K562 (cell line): ENCODE measurements around the gene HOXA7. TPM values are rescaled to one million over a fixed set of nuclear protein-coding genes. Genes with fewer than 3 reads are reported as not detected.

Experiments
- ATAC-seq: fragments of 200-7000 bp; cut with Tn5 transposase; 3 replicates; pipeline ENCODE4 v1.9.1; 2020; ENCODE audit warnings: moderate library complexity
- BruUV-seq: library from RNA; stranded (reverse); fragments of 400-500 nt; replicated peaks from 2 replicates; lab custom pipeline; 2021; lab: Mats Ljungman, UMichigan
- CTCF ChIA-PET: fragments of 300-600 bp; formaldehyde crosslinking; extraction: SDS; loops from one replicate; lab custom pipeline; 2021; ENCODE audit warnings: low intra/inter-chr PET ratio; lab: Yijun Ruan, JAX
- POLR2A ChIA-PET: fragments of 300-600, 350-650 bp; sonication (Branson Sonifier 250); formaldehyde crosslinking; extraction: SDS; loops from one replicate; lab custom pipeline; 2021; ENCODE audit warnings: antibody characterized with exemption, inconsistent platforms; lab: Yijun Ruan, JAX
- DNase-seq, 4 experiments: peaks; one replicate each; pipeline versions ENCODE4 v3.0.0 to v3.0.0-alpha.2; 2011 to 2018; ENCODE audit warnings: low spot score in 3 of 4, mixed read lengths in 3 of 4; ENCODE audit errors: extremely low read depth in 1 of 4
- FAIRE-seq: peaks from 2 replicates; lab custom pipeline; 2011; peaks lifted over from hg19 to GRCh38; lab: Jason Lieb, UNC
- H2AFZ ChIP-seq: 2 replicates; pipeline ENCODE4 v1.6.0; 2011; ENCODE audit warnings: low read depth, low read length, control low read depth, inconsistent platforms
- H3K27ac ChIP-seq: fragments of 200-600 bp; 3 replicates; pipeline ENCODE4 v1.8.0; 2011; ENCODE audit warnings: low read depth, mild to moderate bottlenecking, control low read depth, inconsistent platforms, low read length, moderate library complexity, mixed read lengths; ENCODE audit errors: extremely low read depth
- H3K27me3 ChIP-seq, 2 experiments: fragments of 300-600 bp in 1 of 2; 2 replicates in 1 of 2; 3 replicates in 1 of 2; pipeline versions ENCODE4 v1.6.0 to v1.8.0; 2011; ENCODE audit warnings: inconsistent platforms in 2 of 2, low read length in 2 of 2, mild to moderate bottlenecking in 1 of 2, mixed read lengths in 1 of 2, moderate library complexity in 1 of 2; ENCODE audit not compliant: control insufficient read depth in 2 of 2, insufficient read depth in 2 of 2
- H3K36me3 ChIP-seq: fragments of 300-600 bp; 3 replicates; pipeline ENCODE4 v1.8.0; 2011; ENCODE audit warnings: mild to moderate bottlenecking, low read length, inconsistent platforms; ENCODE audit not compliant: control insufficient read depth, insufficient read depth
- H3K4me1 ChIP-seq, 2 experiments: fragments of 200-600 bp in 1 of 2; replicated peaks in 1 of 2; 2 replicates in 1 of 2; 3 replicates in 1 of 2; pipeline versions ENCODE4 v1.5.1 to v1.8.0; 2011; ENCODE audit warnings: inconsistent platforms in 2 of 2, low read length in 2 of 2, mild to moderate bottlenecking in 1 of 2, mixed read lengths in 1 of 2, moderate library complexity in 1 of 2; ENCODE audit not compliant: control insufficient read depth in 2 of 2, insufficient read depth in 2 of 2
- H3K4me2 ChIP-seq: 2 replicates; pipeline ENCODE4 v1.6.1; 2011; ENCODE audit warnings: low read length, control low read depth, inconsistent platforms, mixed read lengths; ENCODE audit not compliant: insufficient read depth
- H3K4me3 ChIP-seq: fragments of 200-600 bp; sonication (generic), shearing (Covaris generic); 2 replicates; pipeline ENCODE4 v1.5.1; 2016; ENCODE audit warnings: control low read depth, inconsistent platforms
- H3K79me2 ChIP-seq: fragments of 200-600 bp; 3 replicates; pipeline ENCODE4 v1.8.0; 2011; ENCODE audit warnings: low read length, inconsistent platforms; ENCODE audit not compliant: control insufficient read depth, insufficient read depth
- H3K9ac ChIP-seq, 2 experiments: 2 replicates each; pipeline versions ENCODE4 v1.6.0 to v1.6.1; 2011; ENCODE audit warnings: low read depth in 2 of 2, low read length in 2 of 2, control low read depth in 1 of 2, inconsistent platforms in 1 of 2, mild to moderate bottlenecking in 1 of 2, mixed read lengths in 1 of 2; ENCODE audit not compliant: insufficient read depth in 1 of 2
- H3K9me1 ChIP-seq: one replicate; pipeline ENCODE4 v1.6.0; 2011; ENCODE audit warnings: inconsistent platforms, mild to moderate bottlenecking, low read length, moderate library complexity; ENCODE audit not compliant: control insufficient read depth, insufficient read depth
- H3K9me3 ChIP-seq: replicated peaks from 2 replicates; pipeline ENCODE4 v1.5.1; 2011; ENCODE audit warnings: low read depth, low read length, inconsistent platforms; ENCODE audit not compliant: control insufficient read depth, insufficient read depth
- H4K20me1 ChIP-seq: replicated peaks from 2 replicates; pipeline ENCODE4 v1.6.1; 2011; ENCODE audit warnings: low read length, inconsistent platforms, mixed read lengths; ENCODE audit not compliant: control insufficient read depth, insufficient read depth
- CREB5 ChIP-seq: fragments of 250-450 bp; sonication (Bioruptor Pico); IDR thresholded peaks from 2 replicates; pipeline ENCODE4 v1.5.0; 2020; ENCODE audit warnings: mild to moderate bottlenecking
- FIP1L1 ChIP-seq: fragments of 200-400 bp; formaldehyde crosslinking; IDR thresholded peaks from 2 replicates; pipeline ENCODE4 v1.6.1; 2018; ENCODE audit warnings: mild to moderate bottlenecking, low read depth, low read length; ENCODE audit not compliant: poor library complexity, severe bottlenecking
- NEUROD1 ChIP-seq: fragments of 150-350 bp; IDR thresholded peaks from 2 replicates; pipeline ENCODE4 v1.6.1; 2014; ENCODE audit warnings: borderline replicate concordance, low read length, low read depth; ENCODE audit not compliant: partially characterized antibody
- NRF1 ChIP-seq, 2 experiments: fragments of 450-650 bp; IDR thresholded peaks in 1 of 2; conservative IDR thresholded peaks in 1 of 2; 2 replicates each; pipeline ENCODE4 v1.6.1; 2014; ENCODE audit warnings: mild to moderate bottlenecking in 2 of 2
- U2AF1 ChIP-seq: fragments of 200-400 bp; formaldehyde crosslinking; optimal IDR thresholded peaks from 2 replicates; pipeline ENCODE3; 2017; ENCODE audit warnings: mild to moderate bottlenecking, low read depth, low read length, moderate library complexity
- WGBS: fragments of 100-300 bp; shearing (Covaris generic); methylation state at CpG from one replicate; pipeline ENCODE4 v1.1.6; 2016; ENCODE audit warnings: low coverage, mixed read lengths; ENCODE audit not compliant: insufficient coverage; ENCODE audit errors: missing lambda C conversion rate; 5-methylcytosine and 5-hydroxymethylcytosine counted together
- in situ Hi-C: fragments of 300-500 bp; cut with MboI; formaldehyde crosslinking; loops from 4 replicates; pipeline ENCODE4 v1.15.0; 2018; ENCODE audit warnings: inconsistent platforms, mixed read lengths
- intact Hi-C: fragments of 100-400 bp; cut with micrococcal nuclease; formaldehyde crosslinking; loops from 2 replicates; pipeline ENCODE4 v1.14.2; 2022
- polyA plus RNA-seq, 8 experiments: library from polyadenylated mRNA; depleted of rRNA in 4 of 8; stranded (reverse) in 5 of 8; unstranded in 3 of 8; fragments of >200 nt; fragmentation: Nextera tagmentation in 2 of 8; fragmentation: Illumina TruSeq in 1 of 8; extraction: Ambion mirVana in 2 of 8; extraction: Trizol in 1 of 8; gene quantifications; 2 replicates each; pipeline versions ENCODE4 v1.2.1 to v1.2.3, GENCODE V29; 2011 to 2014; ENCODE audit warnings: inconsistent platforms in 1 of 8, missing spikeins in 1 of 8
- total RNA-seq, 7 experiments: library from RNA; depleted of rRNA in 6 of 7; stranded (reverse); fragments of >200 nt in 6 of 7; fragmentation: Illumina TruSeq in 2 of 7; extraction: Trizol in 2 of 7; gene quantifications; 2 replicates each; pipeline versions ENCODE4 v1.2.1 to v1.2.3, GENCODE V29; 2011 to 2021; ENCODE audit warnings: low replicate concordance in 1 of 7

The HOXA7 gene
- total and polyA plus RNA-seq, 9 of the 15 experiments (the other 6 are each of a cell fraction or from before 2014, with no cell fraction given): not detected

DNA sequence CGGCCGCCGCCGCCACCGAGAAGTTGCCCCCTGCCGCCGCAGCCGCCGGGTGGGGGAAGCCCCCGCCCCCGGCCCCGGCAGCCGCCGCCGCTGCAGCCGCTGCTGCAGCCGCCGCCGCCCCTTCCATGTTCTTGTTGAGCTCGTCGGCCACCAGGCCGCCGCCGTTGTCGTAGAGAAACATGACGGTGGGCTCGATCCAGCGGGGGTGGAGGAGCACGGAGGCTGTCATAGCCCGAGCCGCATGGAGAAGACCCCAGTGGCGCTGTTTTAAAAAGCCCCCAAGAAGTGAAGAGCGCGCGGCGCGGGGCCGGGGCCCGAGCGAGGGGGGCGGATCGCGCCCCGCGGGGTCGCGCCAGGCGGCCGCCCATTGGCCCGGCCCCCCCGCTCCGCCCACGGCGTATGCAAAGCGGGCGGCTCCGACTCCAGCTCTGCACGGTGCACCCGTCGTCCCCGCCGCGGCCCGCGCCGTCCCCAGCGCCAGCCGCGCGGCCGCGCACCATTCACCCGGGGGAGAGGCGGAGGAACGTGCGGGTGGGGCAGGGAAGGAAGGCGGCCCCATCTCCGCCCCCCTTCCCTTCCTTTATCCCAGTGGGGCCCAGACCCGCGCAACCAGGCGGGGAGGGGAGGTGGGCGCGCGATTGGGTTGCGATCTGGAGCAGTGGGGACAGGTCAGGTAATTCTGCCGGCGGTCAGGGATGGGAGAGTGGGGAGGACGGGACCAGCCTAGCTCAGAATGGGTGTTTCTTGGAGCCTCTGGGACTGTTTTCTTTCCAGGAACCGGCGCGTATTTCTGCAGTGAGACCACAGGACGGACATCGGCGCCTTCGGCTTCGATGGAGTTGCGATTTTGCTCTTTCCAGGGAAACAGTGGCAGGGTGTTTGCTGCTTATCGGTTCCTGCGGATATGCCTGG is 43.6 kb upstream of the HOXA7 start, which contains the start of gene HOXA13:
TSS of gene HOXA13 (minus strand) at position 243 of the 912 bp plus-strand sequence. CDS start at position 229, 14 bp downstream.
- H2AFZ ChIP-seq: no peak within 1 kb of the TSS
- H3K36me3 ChIP-seq: no peaks in the 10 kb centered on the region
- H3K79me2 ChIP-seq: no peaks in the 10 kb centered on the region
- peaks cover 0 to 13% of the 10 kb centered on the region in 2 experiments; a peak in 1 of 5 replicates for H3K4me1 ChIP-seq
- H3K27ac ChIP-seq: no peak within 1 kb of the TSS
- FAIRE-seq (no peak), ATAC-seq (peak; percentile 63), DNase-seq (peak in 3 of 4 experiments; percentile 5 to 61 (median 55))
- no peak within 1 kb of the TSS for H3K9ac ChIP-seq
- H3K9me1 ChIP-seq: no peaks in the 10 kb centered on the region
- H3K4me2 ChIP-seq: no peak within 1 kb of the TSS
- 10% methylated on average over 29 of the region's 99 CpGs for WGBS
- in situ Hi-C loops: loop anchor here (5.0 to 10.0 kb wide), 4 partner anchors 375 to 817 kb away; no protein-coding TSS in a partner anchor
- peaks cover 40 to 60% of the 10 kb centered on the region in 2 experiments for H3K27me3 ChIP-seq
- intact Hi-C loops: loop anchor here (5.0 kb wide), 2 partner anchors 377 to 572 kb away; no protein-coding TSS in a partner anchor
- ChIA-PET CTCF (interaction anchor here (0.6 kb wide), 1 partner anchor 1492 kb away, joined by 3 read pairs; no protein-coding TSS in a partner anchor), POLR2A (interaction anchor here (0.5 kb wide), 1 partner anchor 705 kb away, joined by 3 read pairs; no protein-coding TSS in a partner anchor)
- H3K9me3 ChIP-seq: no peaks in the 10 kb centered on the region
- 0 out of 2 replicates have a peak, but pooled peaks cover 3% of the 10 kb centered on the region for H4K20me1 ChIP-seq
- BruUV-seq: no TSS peak
- TF ChIP-seq U2AF1: no peak
- no peak for TF ChIP-seq NEUROD1
- no peak for TF ChIP-seq FIP1L1
- TF ChIP-seq NRF1 (conservative IDR thresholded peaks at IDR 0.05 in 1 of 2, IDR thresholded peaks at IDR 0.05 in 1 of 2): no peak
- no peak for TF ChIP-seq CREB5 (CRISPR knock-in tag)
- no peak within 1 kb of the TSS for H3K4me3 ChIP-seq
